Tibial nerve (tissue), 4 donors: ENCODE measurements around the gene LYSMD2. TPM values are rescaled to one million over a fixed set of nuclear protein-coding genes. Genes with fewer than 3 reads are reported as not detected.

Source experiments
- DNase-seq, 2 donors: peaks; one replicate each; pipeline ENCODE4 v3.0.0-alpha.2; 2019; ENCODE audit warnings: low spot score in 2 of 2
- H3K27ac ChIP-seq, 4 donors: fragments of 200-600 bp; sonication (generic) in 3 of 4; one replicate each; pipeline ENCODE4 v1.5.1; 2017 to 2019; ENCODE audit warnings: mild to moderate bottlenecking in 1 of 4
- H3K27me3 ChIP-seq, 2 donors: fragments of 200-600 bp; sonication (generic) in 1 of 2; one replicate each; pipeline versions ENCODE4 v1.5.1 to v1.6.0; 2017 to 2019
- H3K36me3 ChIP-seq, 3 donors: fragments of 200-600 bp; sonication (generic); one replicate each; pipeline ENCODE4 v1.5.1; 2018 to 2019
- H3K4me1 ChIP-seq, 4 donors: fragments of 200-600 bp; sonication (generic) in 3 of 4; one replicate each; pipeline ENCODE4 v1.5.1; 2017 to 2019
- H3K4me3 ChIP-seq, 4 donors: fragments of 200-600 bp; sonication (generic) in 3 of 4; one replicate each; pipeline ENCODE4 v1.5.1; 2017 to 2019; ENCODE audit warnings: mild to moderate bottlenecking in 1 of 4, moderate library complexity in 1 of 4
- H3K9me3 ChIP-seq, 4 donors: fragments of 200-600 bp; sonication (generic) in 3 of 4; one replicate each; pipeline ENCODE4 v1.5.1; 2017 to 2019
- EP300 ChIP-seq, 2 donors: sonication (generic); formaldehyde crosslinking; IDR thresholded peaks; one replicate each; pipeline ENCODE4 v1.6.1; 2017; ENCODE audit warnings: antibody characterized with exemption in 2 of 2, mild to moderate bottlenecking in 1 of 2
- POLR2A ChIP-seq, 2 donors: fragments of 450-650 bp; IDR thresholded peaks; one replicate each; pipeline ENCODE4 v1.6.1; 2017; ENCODE audit warnings: antibody characterized with exemption in 2 of 2, mild to moderate bottlenecking in 2 of 2, moderate library complexity in 2 of 2
- WGBS, 2 donors: methylation state at CpG; one replicate each; pipeline ENCODE4 v1.1.5; 2018; 5-methylcytosine and 5-hydroxymethylcytosine counted together
- total RNA-seq, 4 donors: library from RNA; depleted of rRNA; stranded (reverse); fragments of >200 nt; gene quantifications; one replicate each; pipeline ENCODE4 v1.1.0, GENCODE V29; 2016
- TF ChIP-seq, protein P1 (sequence below), 5 experiments: fragments of 200-600 bp in 3 of 5; fragments of 450-650 bp in 2 of 5; sonication (generic) in 3 of 5; IDR thresholded peaks; one replicate each; pipeline ENCODE4 v1.5.1; 2016 to 2019; ENCODE audit warnings: antibody characterized with exemption in 5 of 5, mild to moderate bottlenecking in 3 of 5, moderate library complexity in 2 of 5

LYSMD2 gene
- total RNA-seq, 4 donors from 2014 or later = 16.8 to 24.9 (median 19.9) TPM

DNA sequence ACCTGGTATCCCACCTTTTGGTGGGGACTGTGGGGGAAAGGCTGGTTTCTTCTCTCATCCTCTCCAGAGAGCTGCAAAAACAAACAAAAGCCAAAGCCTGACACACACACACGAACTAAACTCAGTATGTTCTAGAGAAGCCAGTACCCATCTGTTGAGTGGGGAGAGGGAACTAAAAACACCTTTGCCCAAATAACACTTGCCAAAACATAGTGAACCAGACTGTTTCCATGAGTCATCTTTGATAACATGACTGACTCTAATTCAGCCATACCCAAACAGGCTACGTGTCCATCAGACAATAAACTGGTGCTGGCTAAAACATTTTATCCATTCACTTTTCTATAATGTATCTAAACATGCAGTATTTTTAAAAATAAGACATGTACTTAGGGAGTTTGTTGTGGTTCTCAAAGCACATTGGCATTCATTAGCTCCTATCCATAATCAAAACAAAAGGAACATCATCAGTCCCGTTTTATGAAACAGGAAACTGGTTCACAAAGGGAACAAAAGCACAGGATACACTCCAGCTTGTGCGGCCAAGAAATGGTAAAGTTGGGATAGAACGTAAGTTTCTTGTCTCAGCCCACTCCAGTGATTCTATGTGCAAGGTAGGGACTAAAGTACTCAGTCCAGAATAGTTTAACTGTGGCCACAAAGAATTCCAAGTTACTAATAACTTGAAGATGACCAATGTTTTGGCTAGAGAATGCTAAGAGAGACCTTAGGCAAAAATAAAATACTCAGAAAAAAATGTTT lies 16.1 kb downstream of the LYSMD2 start:
- no peaks in the 10 kb centered on the region for H3K9me3 ChIP-seq
- peaks cover 0 to 20% (median 6%) of the 10 kb centered on the region in 4 donors for H3K4me1 ChIP-seq
- no peak for DNase-seq
- H3K36me3 ChIP-seq = peaks cover 0 to 15% (median 0%) of the 10 kb centered on the region in 3 donors
- no peak overlapping the region for H3K27ac ChIP-seq
- H3K4me3 ChIP-seq = no peak overlapping the region
- no peaks in the 10 kb centered on the region for H3K27me3 ChIP-seq
- 77 to 78% methylated on average over 5 of the region's 5 CpGs for WGBS, 2 donors
- TF ChIP-seq POLR2A (IDR thresholded peaks at IDR 0.05) (no peak), EP300 (IDR thresholded peaks at IDR 0.05) (no peak)
- TF ChIP-seq, protein P1, sequence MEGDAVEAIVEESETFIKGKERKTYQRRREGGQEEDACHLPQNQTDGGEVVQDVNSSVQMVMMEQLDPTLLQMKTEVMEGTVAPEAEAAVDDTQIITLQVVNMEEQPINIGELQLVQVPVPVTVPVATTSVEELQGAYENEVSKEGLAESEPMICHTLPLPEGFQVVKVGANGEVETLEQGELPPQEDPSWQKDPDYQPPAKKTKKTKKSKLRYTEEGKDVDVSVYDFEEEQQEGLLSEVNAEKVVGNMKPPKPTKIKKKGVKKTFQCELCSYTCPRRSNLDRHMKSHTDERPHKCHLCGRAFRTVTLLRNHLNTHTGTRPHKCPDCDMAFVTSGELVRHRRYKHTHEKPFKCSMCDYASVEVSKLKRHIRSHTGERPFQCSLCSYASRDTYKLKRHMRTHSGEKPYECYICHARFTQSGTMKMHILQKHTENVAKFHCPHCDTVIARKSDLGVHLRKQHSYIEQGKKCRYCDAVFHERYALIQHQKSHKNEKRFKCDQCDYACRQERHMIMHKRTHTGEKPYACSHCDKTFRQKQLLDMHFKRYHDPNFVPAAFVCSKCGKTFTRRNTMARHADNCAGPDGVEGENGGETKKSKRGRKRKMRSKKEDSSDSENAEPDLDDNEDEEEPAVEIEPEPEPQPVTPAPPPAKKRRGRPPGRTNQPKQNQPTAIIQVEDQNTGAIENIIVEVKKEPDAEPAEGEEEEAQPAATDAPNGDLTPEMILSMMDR (IDR thresholded peaks at IDR 0.05) = no peak

DNA sequence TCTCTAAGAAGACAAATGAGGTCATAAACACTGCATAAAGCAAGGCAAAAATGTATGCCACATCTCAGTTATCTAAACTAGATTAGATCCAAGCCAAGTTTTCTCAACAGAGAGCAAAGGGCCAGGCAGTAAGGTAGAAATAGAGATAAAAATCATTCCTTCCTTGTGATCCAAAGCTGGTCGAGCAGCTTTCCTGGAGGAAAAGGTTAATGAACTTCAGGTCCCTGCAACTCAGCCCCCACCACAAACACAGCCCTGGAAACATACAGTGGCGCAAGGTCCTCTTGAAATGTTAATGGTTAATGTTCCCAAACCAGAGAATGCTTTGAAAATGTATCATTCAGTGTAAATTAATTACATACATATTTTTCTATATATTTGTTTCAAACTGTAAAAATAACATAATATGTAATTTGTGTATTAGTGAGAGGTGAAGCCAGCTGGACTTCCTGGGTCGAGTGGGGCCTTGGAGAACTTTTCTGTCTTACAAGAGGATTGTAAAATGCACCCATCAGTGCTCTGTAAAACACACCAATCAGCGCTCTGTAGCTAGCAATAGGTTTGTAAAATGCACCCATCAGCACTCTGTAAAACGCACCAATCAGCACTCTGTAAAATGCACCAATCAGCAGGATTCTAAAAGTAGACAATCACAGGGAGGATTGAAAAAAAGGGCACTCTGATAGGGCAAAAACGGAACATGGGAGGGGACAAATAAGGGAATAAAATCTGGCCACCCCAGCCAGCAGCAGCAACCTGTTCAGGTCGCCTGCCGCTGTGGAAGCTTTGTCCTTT lies 17.1 kb downstream of the LYSMD2 start:
- no peaks in the 10 kb centered on the region for H3K27me3 ChIP-seq
- H3K27ac ChIP-seq = no peak overlapping the region
- peaks cover 0 to 15% (median 3%) of the 10 kb centered on the region in 4 donors for H3K4me1 ChIP-seq
- H3K36me3 ChIP-seq = peaks cover 0 to 18% (median 0%) of the 10 kb centered on the region in 3 donors
- H3K9me3 ChIP-seq = no peaks in the 10 kb centered on the region
- DNase-seq = no peak
- WGBS, 2 donors = 84 to 86% methylated on average over 8 of the region's 8 CpGs
- TF ChIP-seq, protein P1 (IDR thresholded peaks at IDR 0.05) = no peak
- no peak for TF ChIP-seq POLR2A (IDR thresholded peaks at IDR 0.05)
- TF ChIP-seq EP300 (IDR thresholded peaks at IDR 0.05) = no peak
- H3K4me3 ChIP-seq = no peak overlapping the region

DNA sequence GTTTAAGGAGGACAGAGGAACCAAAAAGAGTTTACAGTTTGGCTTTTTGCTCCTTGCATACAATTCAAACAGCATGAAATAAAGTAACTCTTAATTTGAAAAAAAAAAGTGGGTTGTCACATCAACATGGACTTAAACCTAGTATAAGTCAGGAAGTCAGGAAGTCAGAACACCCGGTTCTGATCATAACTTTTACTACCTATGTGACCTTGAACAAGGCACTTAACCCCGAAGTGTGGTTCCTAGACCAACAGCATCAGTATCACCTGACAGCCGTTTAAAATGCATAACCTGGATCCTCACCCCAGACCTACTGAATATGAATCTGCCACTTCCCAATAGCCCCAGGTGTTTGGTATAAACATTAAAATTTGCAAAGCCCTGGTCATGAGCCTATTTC lies 18.7 kb downstream of the LYSMD2 start:
- H3K36me3 ChIP-seq = peaks cover 0 to 18% (median 0%) of the 10 kb centered on the region in 3 donors
- DNase-seq = no peak
- no peak overlapping the region for H3K4me3 ChIP-seq
- peaks cover 0 to 9% (median 0%) of the 10 kb centered on the region in 4 donors for H3K4me1 ChIP-seq
- H3K27ac ChIP-seq = no peak overlapping the region
- 61 to 68% methylated on average over 3 of the region's 3 CpGs for WGBS, 2 donors
- TF ChIP-seq, protein P1 (IDR thresholded peaks at IDR 0.05) = no peak
- TF ChIP-seq POLR2A (IDR thresholded peaks at IDR 0.05) (no peak), EP300 (IDR thresholded peaks at IDR 0.05) (no peak)
- H3K9me3 ChIP-seq = no peaks in the 10 kb centered on the region
- H3K27me3 ChIP-seq = no peaks in the 10 kb centered on the region

DNA sequence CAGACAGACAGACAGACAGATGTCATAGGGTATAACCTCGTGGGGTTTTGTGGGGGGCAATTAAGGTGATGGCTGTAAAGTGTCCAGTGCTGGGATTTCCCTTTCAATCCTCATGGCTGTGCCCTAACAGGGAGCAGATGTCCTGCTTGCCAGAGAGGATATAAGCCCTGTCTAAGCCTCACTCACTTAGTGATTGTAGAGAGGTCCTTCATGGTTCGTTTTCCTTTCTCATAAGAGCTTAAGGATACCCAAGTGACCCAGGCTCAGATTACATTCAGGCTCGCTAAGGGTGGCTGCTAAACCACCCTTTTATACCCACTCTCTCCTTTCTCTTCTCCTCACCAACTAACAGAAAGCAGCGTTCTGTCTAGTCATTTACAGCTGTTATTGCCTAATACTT lies 19.2 kb downstream of the LYSMD2 start:
- H3K36me3 ChIP-seq = peaks cover 0 to 18% (median 0%) of the 10 kb centered on the region in 3 donors
- WGBS, 2 donors = 37 to 42% methylated on average over 4 of the region's 4 CpGs
- no peak overlapping the region for H3K27ac ChIP-seq
- H3K9me3 ChIP-seq = no peaks in the 10 kb centered on the region
- no peak overlapping the region for H3K4me3 ChIP-seq
- peaks cover 0 to 9% (median 0%) of the 10 kb centered on the region in 4 donors for H3K4me1 ChIP-seq
- H3K27me3 ChIP-seq = no peaks in the 10 kb centered on the region
- TF ChIP-seq EP300 (IDR thresholded peaks at IDR 0.05) (no peak), POLR2A (IDR thresholded peaks at IDR 0.05) (no peak)
- TF ChIP-seq, protein P1 (IDR thresholded peaks at IDR 0.05) = no peak
- DNase-seq = no peak

DNA sequence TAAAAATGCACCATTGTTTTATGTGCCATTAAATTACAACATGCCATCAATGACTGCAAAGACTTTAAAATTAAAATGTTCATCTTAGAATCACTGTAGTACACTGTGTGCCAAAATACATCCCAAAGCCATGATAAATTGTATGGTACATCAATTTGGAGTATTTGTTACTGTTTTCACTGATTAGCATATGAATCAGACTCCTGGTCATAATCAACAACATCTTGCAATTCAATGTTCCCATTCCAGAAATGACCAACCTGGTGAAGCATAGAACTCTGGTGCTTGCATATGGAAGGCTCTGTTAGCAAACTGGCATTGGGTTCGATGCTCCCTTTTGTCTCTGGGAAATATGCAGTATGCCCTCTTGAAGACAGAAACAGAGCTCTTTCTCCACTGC lies 22.5 kb downstream of the LYSMD2 start:
- Histone ChIP-seq H3K4me1 (no peaks in the 10 kb centered on the region), H3K36me3 (peaks cover 0 to 3% (median 0%) of the 10 kb centered on the region in 3 donors), H3K9me3 (no peaks in the 10 kb centered on the region), H3K27ac (no peak overlapping the region), H3K4me3 (no peak overlapping the region), H3K27me3 (no peaks in the 10 kb centered on the region)
- TF ChIP-seq, protein P1 (IDR thresholded peaks at IDR 0.05) = no peak
- TF ChIP-seq POLR2A (IDR thresholded peaks at IDR 0.05) (no peak), EP300 (IDR thresholded peaks at IDR 0.05) (no peak)
- no peak for DNase-seq
- 50 to 58% methylated on average over 1 of the region's 1 CpG for WGBS, 2 donors
